ENCODE measurements around the gene ATF7IP.

GRCh38 chr12:14450479-14450878 is 85.0 kb downstream of the ATF7IP start:
- TF ChIP-seq CTCF (conservative IDR thresholded peaks at IDR 0.05; ENCODE audit: low read depth, low read length) (no peak), EZH2 (IDR thresholded peaks at IDR 0.05; ENCODE audit: borderline replicate concordance, low read depth, low read length, poor library complexity, severe bottlenecking) (no peak)

All from A673 (cell line).